Adipocyte (in vitro differentiated cells): ENCODE measurements around the gene LCN1.
A peak's percentile ranks its signal among the peaks of the same experiment; 100 is the strongest.
"Not testable (repeated sequence)": the region's sequence is repeated elsewhere in the genome, so short reads cannot be mapped to it uniquely, and the experiment has no call there.

Experiments
- DNase-seq: peaks from one replicate; pipeline ENCODE4 v3.0.0-alpha.2; 2015; ENCODE audit warnings: low read depth
- H3K27me3 ChIP-seq: replicated peaks from 2 replicates; pipeline ENCODE4 v1.7.0; 2013; ENCODE audit warnings: mild to moderate bottlenecking, low read length, moderate library complexity; ENCODE audit not compliant: control insufficient read depth, insufficient read depth
- H3K36me3 ChIP-seq: 2 replicates; pipeline ENCODE4 v1.7.0; 2013; ENCODE audit warnings: low read length, mild to moderate bottlenecking, moderate library complexity; ENCODE audit not compliant: control insufficient read depth, insufficient read depth, severe bottlenecking
- H3K4me1 ChIP-seq: 2 replicates; pipeline ENCODE4 v1.7.0; 2013; ENCODE audit warnings: mild to moderate bottlenecking, low read length, moderate library complexity; ENCODE audit not compliant: control insufficient read depth, insufficient read depth
- H3K4me3 ChIP-seq: 2 replicates; pipeline ENCODE4 v1.7.0; 2013; ENCODE audit warnings: mild to moderate bottlenecking, low read length, moderate library complexity
- H3K9ac ChIP-seq: 2 replicates; pipeline ENCODE4 v1.7.0; 2013; ENCODE audit warnings: mild to moderate bottlenecking, low read length, moderate library complexity
- H3K9me3 ChIP-seq: 2 replicates; pipeline ENCODE4 v1.7.0; 2013; ENCODE audit warnings: mild to moderate bottlenecking, low read length, moderate library complexity; ENCODE audit not compliant: control insufficient read depth

LCN1 gene

DNA sequence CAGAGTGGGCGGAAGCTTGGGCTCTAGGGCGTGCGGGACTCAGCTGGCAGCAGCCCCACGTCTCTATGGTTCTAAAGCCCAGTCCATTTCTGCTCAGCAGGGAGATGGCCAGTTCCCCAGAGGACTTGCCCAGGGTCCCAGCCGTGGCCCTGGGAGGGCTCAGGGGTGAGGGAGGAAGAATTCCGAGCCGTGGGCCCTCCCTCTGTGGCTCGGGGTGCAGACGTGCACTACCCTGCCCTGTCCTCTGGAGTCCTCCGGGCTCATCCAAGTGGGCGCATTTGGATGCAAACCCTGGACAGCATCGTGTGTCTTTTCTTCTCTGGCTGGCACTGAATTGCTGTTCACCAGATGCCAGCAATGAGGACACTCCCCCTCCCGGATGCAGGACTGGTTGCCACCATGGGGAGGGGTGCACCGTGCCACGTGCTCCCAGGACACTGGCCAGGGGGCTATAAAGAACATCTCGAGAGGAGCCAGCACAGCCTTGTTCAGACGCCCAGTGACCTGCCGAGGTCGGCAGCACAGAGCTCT is 24.5 kb downstream of the LCN1 start, which contains the start of gene OBP2A:
Gene OBP2A (plus strand): TSS at position 481 of the 531 bp plus-strand sequence. CDS start 55 bp downstream, outside the sequence.
- H3K9ac ChIP-seq, H3K36me3 ChIP-seq, H3K9me3 ChIP-seq, H3K4me3 ChIP-seq, H3K4me1 ChIP-seq, DNase-seq: not testable (repeated sequence)
- H3K27me3 ChIP-seq = peaks cover 11% of the 10 kb centered on the region

- not testable (repeated sequence) for DNase-seq, H3K9me3 ChIP-seq, H3K36me3 ChIP-seq, H3K4me1 ChIP-seq, H3K4me3 ChIP-seq, H3K9ac ChIP-seq
- H3K27me3 ChIP-seq = peaks cover 15% of the 10 kb centered on the region
Measured at GRCh38 chr9:135546792-135547617, 25.8 kb downstream of the LCN1 start.

- Histone ChIP-seq H3K9ac (no peak overlapping the region), H3K4me1 (no peaks in the 10 kb centered on the region), H3K36me3 (no peaks in the 10 kb centered on the region), H3K27me3 (peaks cover 15% of the 10 kb centered on the region), H3K4me3 (no peak overlapping the region), H3K9me3 (no peaks in the 10 kb centered on the region)
- no peak for DNase-seq
Measured at GRCh38 chr9:135547756-135548736, 26.8 kb downstream of the LCN1 start.

DNA sequence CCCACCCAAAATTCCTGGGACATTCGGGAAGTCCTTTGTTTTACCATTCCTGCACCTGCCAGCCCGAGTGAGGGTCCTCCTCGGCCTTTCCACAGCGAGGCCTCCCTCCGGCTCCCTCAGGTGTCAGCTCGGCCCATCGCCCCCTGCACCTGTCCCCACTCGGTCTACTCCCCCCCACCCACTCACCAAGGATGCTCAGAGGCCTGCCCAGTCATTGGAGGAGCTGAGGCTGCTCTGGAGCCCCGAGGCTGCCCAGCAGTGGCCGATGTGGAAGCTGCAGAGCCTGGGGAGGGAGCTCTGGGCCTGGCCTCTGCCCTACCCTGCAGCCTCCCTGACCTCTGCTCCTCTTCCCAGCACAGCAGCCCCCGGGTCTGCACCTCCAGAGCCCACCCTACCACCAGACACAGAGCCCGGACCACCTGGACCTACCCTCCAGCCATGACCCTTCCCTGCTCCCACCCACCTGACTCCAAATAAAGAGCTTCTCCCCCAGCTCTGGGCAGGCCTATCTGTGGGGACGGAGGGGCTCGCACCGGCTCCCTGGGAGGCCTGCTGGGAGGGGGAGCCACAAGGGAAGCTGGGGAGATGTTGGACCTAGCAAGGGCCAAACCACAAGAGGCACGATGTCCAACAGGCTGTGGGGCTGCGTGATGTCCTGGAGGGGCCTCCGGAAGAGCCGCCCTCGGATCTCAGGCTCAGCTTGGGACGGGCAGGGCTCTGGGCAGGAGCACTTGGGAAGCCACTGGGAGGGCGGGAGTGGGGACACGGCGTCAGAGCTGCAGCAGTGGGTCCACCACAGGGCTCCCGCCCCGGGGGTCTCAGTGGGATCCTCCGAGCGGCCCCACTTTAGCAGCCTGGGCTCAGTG is 28.5 kb downstream of the LCN1 start:
- not testable (repeated sequence) for H3K9me3 ChIP-seq, H3K36me3 ChIP-seq, DNase-seq, H3K4me1 ChIP-seq, H3K9ac ChIP-seq, H3K4me3 ChIP-seq
- peaks cover 16% of the 10 kb centered on the region for H3K27me3 ChIP-seq

GRCh38 chr9:135550344-135550918 is 29.2 kb downstream of the LCN1 start:
- Histone ChIP-seq H3K36me3 (no peaks in the 10 kb centered on the region), H3K9ac (no peak overlapping the region), H3K27me3 (peaks cover 21% of the 10 kb centered on the region), H3K4me3 (no peak overlapping the region), H3K9me3 (peaks cover 7% of the 10 kb centered on the region), H3K4me1 (no peaks in the 10 kb centered on the region)
- no peak for DNase-seq

GRCh38 chr9:135551031-135551430 is 29.8 kb downstream of the LCN1 start:
- peaks cover 21% of the 10 kb centered on the region for H3K27me3 ChIP-seq
- H3K36me3 ChIP-seq = no peaks in the 10 kb centered on the region
- no peaks in the 10 kb centered on the region for H3K4me1 ChIP-seq
- H3K4me3 ChIP-seq = no peak overlapping the region
- no peak overlapping the region for H3K9ac ChIP-seq
- no peak for DNase-seq
- H3K9me3 ChIP-seq = peaks cover 7% of the 10 kb centered on the region

DNA sequence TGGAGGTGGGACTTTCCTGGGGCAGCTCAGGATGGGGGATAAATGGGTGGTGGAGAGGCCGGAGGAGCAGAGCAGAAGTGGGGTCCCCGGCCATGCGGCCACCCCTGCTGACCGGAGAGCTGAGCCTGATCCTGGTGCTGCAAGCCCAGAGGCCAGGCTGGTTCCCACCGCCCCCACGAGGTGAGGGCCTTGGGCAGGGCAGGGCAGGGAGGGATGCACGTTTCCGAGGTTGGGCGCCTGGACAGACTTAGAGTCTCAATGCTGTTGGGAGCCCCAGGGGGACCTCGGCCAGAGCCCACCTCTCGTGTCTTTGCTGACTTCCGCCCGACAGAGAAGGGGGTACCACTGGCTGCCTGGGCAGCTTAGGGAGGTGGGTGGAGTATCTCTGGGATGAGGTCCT is 30.2 kb downstream of the LCN1 start:
- H3K36me3 ChIP-seq = no peaks in the 10 kb centered on the region
- DNase-seq = no peak
- no peak overlapping the region for H3K4me3 ChIP-seq
- H3K27me3 ChIP-seq = peaks cover 21% of the 10 kb centered on the region
- no peak overlapping the region for H3K9ac ChIP-seq
- H3K4me1 ChIP-seq = no peaks in the 10 kb centered on the region
- peaks cover 7% of the 10 kb centered on the region for H3K9me3 ChIP-seq

DNA sequence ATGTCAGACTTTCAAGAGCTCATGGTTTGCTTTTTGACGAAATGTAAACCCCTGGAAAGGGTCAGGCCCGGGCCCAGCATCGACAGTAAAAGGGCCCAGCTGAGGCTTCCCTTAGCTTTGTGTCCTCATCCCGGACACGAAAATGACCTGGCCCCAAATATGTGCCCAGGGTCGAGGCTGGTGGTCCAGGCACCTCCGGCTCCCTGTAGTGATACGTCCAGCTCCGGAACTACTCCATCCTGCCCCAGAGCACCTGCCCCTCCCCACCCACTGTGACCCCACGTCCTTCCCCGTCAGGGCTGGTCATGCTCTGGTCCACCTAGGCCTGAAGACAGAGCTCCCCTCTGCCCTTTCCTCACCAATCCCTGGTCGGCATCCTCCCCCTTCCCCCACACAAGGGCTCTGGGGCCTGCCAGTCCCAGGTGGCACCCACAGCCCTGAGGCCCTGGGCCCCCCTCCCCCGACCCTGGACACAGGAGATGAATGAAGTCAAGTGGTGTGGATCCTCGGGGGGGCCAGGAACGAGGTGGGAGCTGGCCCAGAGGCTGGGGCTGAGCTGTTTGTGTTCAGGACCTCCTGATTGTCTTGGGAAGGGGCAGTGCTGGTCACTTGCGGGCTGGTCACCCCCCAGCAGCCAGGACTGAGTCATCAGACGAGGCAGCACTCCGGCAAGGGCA is 30.9 kb downstream of the LCN1 start:
- Histone ChIP-seq H3K4me1 (no peaks in the 10 kb centered on the region), H3K9me3 (peaks cover 7% of the 10 kb centered on the region), H3K27me3 (peaks cover 21% of the 10 kb centered on the region), H3K9ac (no peak overlapping the region), H3K4me3 (no peak overlapping the region), H3K36me3 (no peaks in the 10 kb centered on the region)
- no peak for DNase-seq

- Histone ChIP-seq H3K36me3 (no peaks in the 10 kb centered on the region), H3K4me1 (no peaks in the 10 kb centered on the region), H3K9ac (no peak overlapping the region), H3K27me3 (peaks cover 21% of the 10 kb centered on the region), H3K4me3 (no peak overlapping the region), H3K9me3 (peaks cover 7% of the 10 kb centered on the region)
- no peak for DNase-seq
Measured at GRCh38 chr9:135552698-135553171, 31.5 kb downstream of the LCN1 start.

DNA sequence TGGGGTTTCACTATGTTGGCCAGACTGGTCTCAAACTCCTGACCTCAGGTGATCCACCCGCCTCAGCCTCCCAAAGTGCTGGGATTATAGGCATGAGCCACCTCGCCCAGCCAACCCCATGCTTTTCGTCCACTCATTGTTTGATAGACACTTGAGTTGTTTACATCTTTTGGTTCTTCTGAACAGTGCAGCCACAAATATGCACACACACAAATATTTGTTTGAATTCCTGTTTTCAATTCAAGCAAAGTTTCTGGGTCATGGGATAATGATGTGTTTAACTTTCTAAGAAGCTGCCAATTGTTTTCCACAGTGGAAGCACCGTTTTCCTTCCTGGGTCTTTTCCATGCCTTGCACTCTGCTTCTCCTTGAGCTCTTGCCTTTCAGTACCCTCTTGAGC is 33.5 kb downstream of the LCN1 start:
- no peak overlapping the region for H3K9ac ChIP-seq
- no peaks in the 10 kb centered on the region for H3K36me3 ChIP-seq
- peaks cover 7% of the 10 kb centered on the region for H3K9me3 ChIP-seq
- no peaks in the 10 kb centered on the region for H3K4me1 ChIP-seq
- H3K27me3 ChIP-seq = peaks cover 30% of the 10 kb centered on the region
- peak; percentile 24 for DNase-seq
- H3K4me3 ChIP-seq = no peak overlapping the region
